ENCODE results near the gene NDRG2.

DNA sequence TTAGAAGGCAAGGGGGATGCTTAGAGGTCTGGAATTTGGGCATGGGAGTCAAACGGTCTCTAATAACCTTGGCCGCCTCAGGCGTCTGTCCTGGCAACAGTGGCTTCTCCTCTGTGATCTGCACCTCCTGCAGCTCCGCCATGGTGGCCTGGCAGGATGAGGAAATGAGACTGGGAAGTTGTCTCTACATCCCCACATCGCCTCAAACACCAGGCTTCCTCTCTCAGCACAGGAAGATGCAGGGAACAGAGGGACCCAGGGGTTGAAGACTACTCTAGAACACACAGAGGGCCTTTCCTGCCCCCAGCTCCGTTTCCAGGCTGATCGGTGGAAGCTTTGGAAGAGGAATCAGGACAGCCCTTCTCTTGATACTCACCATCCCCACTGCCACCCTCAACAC, 1.7 kb downstream of the NDRG2 start:
- no peak for TF ChIP-seq POLR2A (IDR thresholded peaks at IDR 0.05; ENCODE audit: low read depth, low read length)
- no peak for TF ChIP-seq PAX5 (IDR thresholded peaks at IDR 0.05; ENCODE audit: insufficient read depth, low read length, severe bottlenecking)

All from GM12891 (cell line).